ENCODE measurements around the gene AGAP6. TPM values are rescaled to one million over a fixed set of nuclear protein-coding genes. Genes with fewer than 3 reads are reported as not detected.
"Not testable (repeated sequence)": the region's sequence is repeated elsewhere in the genome, so short reads cannot be mapped to it uniquely, and the experiment has no call there.

The AGAP6 gene
- polyA plus RNA-seq, 3 donors, result 0.31 to 37.6 (median 0.65) TPM

GRCh38 chr10:49970331-49970857 is 17.8 kb upstream of the AGAP6 start:
- H3K4me2 ChIP-seq (replicated peaks; ENCODE audit: extremely low read depth, low read length, poor library complexity, severe bottlenecking); H3K79me2 ChIP-seq (ENCODE audit: insufficient read depth, low read length); H3K4me3 Mint-ChIP-seq; intact Hi-C loops (cut with micrococcal nuclease); H3K27ac ChIP-seq (ENCODE audit: low read depth in 1 of 2, low read length in 2 of 2); H3K27me3 Mint-ChIP-seq (ENCODE audit: low read depth in 3 of 3); H3K9me3 ChIP-seq (replicated peaks in 1 of 2; ENCODE audit: control insufficient read depth in 1 of 2, insufficient read depth in 1 of 2, low read length in 2 of 2); H3K9me3 Mint-ChIP-seq; H2AFZ ChIP-seq (ENCODE audit: insufficient read depth, low read depth, low read length, poor library complexity, severe bottlenecking); H3K4me3 ChIP-seq (replicated peaks in 1 of 3; ENCODE audit: low read depth in 2 of 3, low read length in 3 of 3); H3K36me3 ChIP-seq (replicated peaks in 1 of 2; ENCODE audit: control insufficient read depth in 1 of 2, insufficient read depth in 2 of 2, low read length in 2 of 2); H3K9ac ChIP-seq (ENCODE audit: insufficient read depth, low read length, poor library complexity, severe bottlenecking); H3K27me3 ChIP-seq (ENCODE audit: control insufficient read depth in 2 of 2, insufficient read depth in 2 of 2, low read length in 2 of 2); H3K27ac Mint-ChIP-seq; H3K4me1 ChIP-seq (ENCODE audit: control insufficient read depth in 1 of 2, insufficient read depth in 2 of 2, low read length in 2 of 2); DNase-seq; H4K20me1 ChIP-seq (ENCODE audit: insufficient read depth, low read length); H3K4me1 Mint-ChIP-seq: not testable (repeated sequence)
- H3K36me3 Mint-ChIP-seq, result peaks cover 18 to 26% of the 10 kb centered on the region in 2 donors
- WGBS (ENCODE audit: insufficient coverage), result 98% methylated on average over 7 of the region's 37 CpGs

- H4K20me1 ChIP-seq (ENCODE audit: insufficient read depth, low read length); H2AFZ ChIP-seq (ENCODE audit: insufficient read depth, low read depth, low read length, poor library complexity, severe bottlenecking); intact Hi-C loops (cut with micrococcal nuclease); H3K79me2 ChIP-seq (ENCODE audit: insufficient read depth, low read length); H3K27me3 Mint-ChIP-seq (ENCODE audit: low read depth in 3 of 3); H3K4me1 Mint-ChIP-seq; DNase-seq; H3K9me3 Mint-ChIP-seq; H3K36me3 ChIP-seq (replicated peaks in 1 of 2; ENCODE audit: control insufficient read depth in 1 of 2, insufficient read depth in 2 of 2, low read length in 2 of 2); H3K4me3 ChIP-seq (replicated peaks in 1 of 3; ENCODE audit: low read depth in 2 of 3, low read length in 3 of 3); H3K9ac ChIP-seq (ENCODE audit: insufficient read depth, low read length, poor library complexity, severe bottlenecking); H3K27me3 ChIP-seq (ENCODE audit: control insufficient read depth in 2 of 2, insufficient read depth in 2 of 2, low read length in 2 of 2); H3K27ac Mint-ChIP-seq; H3K4me3 Mint-ChIP-seq; H3K27ac ChIP-seq (ENCODE audit: low read depth in 1 of 2, low read length in 2 of 2); H3K4me1 ChIP-seq (ENCODE audit: control insufficient read depth in 1 of 2, insufficient read depth in 2 of 2, low read length in 2 of 2); H3K4me2 ChIP-seq (replicated peaks; ENCODE audit: extremely low read depth, low read length, poor library complexity, severe bottlenecking); H3K9me3 ChIP-seq (replicated peaks in 1 of 2; ENCODE audit: control insufficient read depth in 1 of 2, insufficient read depth in 1 of 2, low read length in 2 of 2): not testable (repeated sequence)
- H3K36me3 Mint-ChIP-seq, result peaks cover 22 to 27% of the 10 kb centered on the region in 2 donors
- WGBS (ENCODE audit: insufficient coverage), result no CpG with 5 or more reads among the region's 2 CpGs
These were observed 16.7 kb upstream of the AGAP6 start for GRCh38 chr10:49971466-49971865.

- H3K27me3 ChIP-seq (ENCODE audit: control insufficient read depth in 2 of 2, insufficient read depth in 2 of 2, low read length in 2 of 2); H3K27ac Mint-ChIP-seq; H3K4me3 ChIP-seq (replicated peaks in 1 of 3; ENCODE audit: low read depth in 2 of 3, low read length in 3 of 3); H3K4me3 Mint-ChIP-seq; H3K4me1 Mint-ChIP-seq; intact Hi-C loops (cut with micrococcal nuclease); H3K27me3 Mint-ChIP-seq (ENCODE audit: low read depth in 3 of 3); H3K27ac ChIP-seq (ENCODE audit: low read depth in 1 of 2, low read length in 2 of 2); H3K79me2 ChIP-seq (ENCODE audit: insufficient read depth, low read length); H3K4me2 ChIP-seq (replicated peaks; ENCODE audit: extremely low read depth, low read length, poor library complexity, severe bottlenecking); H3K9ac ChIP-seq (ENCODE audit: insufficient read depth, low read length, poor library complexity, severe bottlenecking); H3K9me3 ChIP-seq (replicated peaks in 1 of 2; ENCODE audit: control insufficient read depth in 1 of 2, insufficient read depth in 1 of 2, low read length in 2 of 2); H3K36me3 ChIP-seq (replicated peaks in 1 of 2; ENCODE audit: control insufficient read depth in 1 of 2, insufficient read depth in 2 of 2, low read length in 2 of 2); DNase-seq; H3K9me3 Mint-ChIP-seq; H2AFZ ChIP-seq (ENCODE audit: insufficient read depth, low read depth, low read length, poor library complexity, severe bottlenecking); H3K4me1 ChIP-seq (ENCODE audit: control insufficient read depth in 1 of 2, insufficient read depth in 2 of 2, low read length in 2 of 2); H4K20me1 ChIP-seq (ENCODE audit: insufficient read depth, low read length): not testable (repeated sequence)
- peaks cover 24 to 31% of the 10 kb centered on the region in 2 donors for H3K36me3 Mint-ChIP-seq
- WGBS (ENCODE audit: insufficient coverage), result no CpG with 5 or more reads among the region's 3 CpGs
These were observed 16.1 kb upstream of the AGAP6 start for GRCh38 chr10:49972094-49972493.

DNA sequence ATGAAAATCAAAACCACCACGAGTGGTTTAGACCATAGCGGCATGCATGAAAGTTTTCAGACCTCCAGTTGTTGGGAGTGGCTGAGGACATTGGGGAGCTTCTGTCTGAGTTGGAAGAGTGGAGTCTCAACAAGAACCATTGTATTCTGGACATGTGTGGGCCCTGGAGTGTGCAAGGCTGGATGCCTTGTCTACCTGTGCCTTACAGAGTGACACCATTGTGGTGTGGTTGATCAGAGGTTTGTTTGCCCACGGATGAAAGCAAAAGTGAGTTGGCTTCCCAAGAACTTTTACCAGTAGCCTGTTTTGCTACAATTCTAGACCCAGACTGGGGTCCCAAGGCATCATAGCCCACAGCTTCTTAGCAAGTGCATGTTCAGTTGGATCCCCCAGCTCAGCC is 10.4 kb upstream of the AGAP6 start:
- H2AFZ ChIP-seq (ENCODE audit: insufficient read depth, low read depth, low read length, poor library complexity, severe bottlenecking); H3K36me3 ChIP-seq (replicated peaks in 1 of 2; ENCODE audit: control insufficient read depth in 1 of 2, insufficient read depth in 2 of 2, low read length in 2 of 2); DNase-seq; H3K4me3 ChIP-seq (replicated peaks in 1 of 3; ENCODE audit: low read depth in 2 of 3, low read length in 3 of 3); H3K9me3 ChIP-seq (replicated peaks in 1 of 2; ENCODE audit: control insufficient read depth in 1 of 2, insufficient read depth in 1 of 2, low read length in 2 of 2); H3K4me1 ChIP-seq (ENCODE audit: control insufficient read depth in 1 of 2, insufficient read depth in 2 of 2, low read length in 2 of 2); H3K27ac Mint-ChIP-seq; H3K9me3 Mint-ChIP-seq; intact Hi-C loops (cut with micrococcal nuclease); H3K4me1 Mint-ChIP-seq; H3K27me3 Mint-ChIP-seq (ENCODE audit: low read depth in 3 of 3); H3K27ac ChIP-seq (ENCODE audit: low read depth in 1 of 2, low read length in 2 of 2); H3K4me2 ChIP-seq (replicated peaks; ENCODE audit: extremely low read depth, low read length, poor library complexity, severe bottlenecking); H3K79me2 ChIP-seq (ENCODE audit: insufficient read depth, low read length); H3K27me3 ChIP-seq (ENCODE audit: control insufficient read depth in 2 of 2, insufficient read depth in 2 of 2, low read length in 2 of 2); H3K9ac ChIP-seq (ENCODE audit: insufficient read depth, low read length, poor library complexity, severe bottlenecking); H4K20me1 ChIP-seq (ENCODE audit: insufficient read depth, low read length); H3K4me3 Mint-ChIP-seq: not testable (repeated sequence)
- H3K36me3 Mint-ChIP-seq, result peaks cover 20 to 31% of the 10 kb centered on the region in 2 donors
- WGBS (ENCODE audit: insufficient coverage), result no CpG with 5 or more reads among the region's 3 CpGs

Measured in CD14-positive monocyte (primary cell).